DMS53 treated with DMSO at 0.1 percent for 48 hours (cell line): Measurements from ENCODE around the gene CCDC34.

Experiments
- DNase-seq: peaks from one replicate; lab custom pipeline; 2025; ENCODE audit not compliant: unreplicated experiment; lab: John Stamatoyannopoulos, UW

CCDC34 gene, protein sequence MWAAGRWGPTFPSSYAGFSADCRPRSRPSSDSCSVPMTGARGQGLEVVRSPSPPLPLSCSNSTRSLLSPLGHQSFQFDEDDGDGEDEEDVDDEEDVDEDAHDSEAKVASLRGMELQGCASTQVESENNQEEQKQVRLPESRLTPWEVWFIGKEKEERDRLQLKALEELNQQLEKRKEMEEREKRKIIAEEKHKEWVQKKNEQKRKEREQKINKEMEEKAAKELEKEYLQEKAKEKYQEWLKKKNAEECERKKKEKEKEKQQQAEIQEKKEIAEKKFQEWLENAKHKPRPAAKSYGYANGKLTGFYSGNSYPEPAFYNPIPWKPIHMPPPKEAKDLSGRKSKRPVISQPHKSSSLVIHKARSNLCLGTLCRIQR

DNA sequence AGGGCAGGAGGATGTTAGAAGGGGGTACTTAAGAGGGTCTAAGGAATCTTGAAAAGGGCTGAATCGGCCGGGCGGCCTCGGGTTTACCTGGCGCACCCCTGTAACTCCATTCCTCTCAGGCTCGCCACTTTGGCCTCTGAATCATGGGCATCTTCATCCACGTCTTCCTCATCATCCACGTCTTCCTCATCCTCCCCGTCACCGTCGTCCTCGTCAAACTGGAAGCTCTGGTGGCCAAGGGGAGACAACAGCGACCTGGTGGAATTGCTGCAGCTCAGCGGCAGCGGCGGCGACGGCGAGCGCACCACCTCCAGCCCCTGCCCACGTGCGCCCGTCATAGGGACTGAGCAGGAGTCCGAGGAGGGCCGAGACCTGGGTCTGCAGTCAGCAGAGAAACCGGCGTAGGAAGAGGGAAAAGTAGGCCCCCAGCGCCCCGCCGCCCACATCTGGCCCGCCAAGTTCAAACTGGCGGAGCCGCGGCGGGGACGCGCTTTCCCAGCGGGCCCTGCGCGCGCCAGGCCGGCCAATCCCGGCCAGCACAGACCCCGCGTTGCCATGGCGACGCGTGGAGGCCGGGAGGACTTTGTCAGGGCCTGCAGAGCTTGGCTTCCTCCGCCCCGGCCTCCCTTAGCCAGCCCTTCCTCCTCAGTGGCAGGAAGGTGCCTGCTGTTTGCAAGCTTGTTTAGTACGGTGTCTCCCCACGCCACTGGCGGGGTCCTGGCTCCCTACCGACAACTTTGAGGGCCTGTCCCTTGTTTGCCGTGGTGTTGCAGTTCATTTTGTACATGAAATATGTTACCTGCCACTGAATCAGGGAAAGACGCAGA, at the start of gene CCDC34:
Gene CCDC34, minus strand, starts transcription at position 467 of the 827 bp plus-strand sequence. Its CDS starts 21 bp downstream, at position 446.
- peak; percentile 87 for DNase-seq

DNA sequence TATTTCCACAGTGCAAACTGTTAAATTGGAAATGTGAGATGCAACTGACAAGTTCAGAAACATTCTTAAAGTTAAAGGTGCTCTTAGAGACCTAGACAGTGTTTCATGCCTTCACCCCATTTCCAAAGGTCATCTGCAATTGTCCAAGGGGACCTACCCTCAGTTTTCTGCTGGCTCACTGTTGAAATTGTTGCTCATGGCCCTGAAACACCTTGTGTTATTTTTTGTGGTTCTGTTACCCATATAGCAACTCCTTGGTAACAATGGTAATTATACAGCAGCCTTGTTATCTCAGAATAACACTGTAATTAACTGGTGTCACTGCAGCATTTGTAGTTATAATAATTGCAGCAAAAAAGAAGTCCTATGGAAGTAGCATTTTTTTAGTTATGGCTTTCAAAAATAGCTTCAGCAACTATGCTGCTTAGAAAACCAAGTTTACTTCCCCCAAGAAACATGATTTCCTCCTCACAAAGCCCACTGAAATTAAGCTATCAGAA, 49.2 kb upstream of the CCDC34 start:
- no peak for DNase-seq

DNA sequence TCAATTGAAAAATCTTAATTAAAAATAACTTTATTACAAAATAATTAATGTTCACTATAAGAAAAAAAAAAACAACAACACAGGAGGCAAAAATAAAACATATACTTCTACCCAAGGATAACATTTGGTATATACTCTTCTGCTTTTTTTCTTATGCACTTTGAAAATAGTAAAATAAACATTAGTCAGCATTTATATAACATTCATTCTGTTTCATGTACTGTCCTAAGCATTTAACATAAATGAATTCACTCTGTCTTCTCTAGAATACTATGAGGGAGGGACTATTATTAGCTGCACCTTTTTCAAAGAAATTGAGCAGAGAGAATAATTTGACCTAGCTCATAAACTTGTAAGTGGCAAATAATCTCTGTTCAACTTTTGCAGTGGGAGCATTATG, 48.3 kb upstream of the CCDC34 start:
- DNase-seq: no peak

DNA sequence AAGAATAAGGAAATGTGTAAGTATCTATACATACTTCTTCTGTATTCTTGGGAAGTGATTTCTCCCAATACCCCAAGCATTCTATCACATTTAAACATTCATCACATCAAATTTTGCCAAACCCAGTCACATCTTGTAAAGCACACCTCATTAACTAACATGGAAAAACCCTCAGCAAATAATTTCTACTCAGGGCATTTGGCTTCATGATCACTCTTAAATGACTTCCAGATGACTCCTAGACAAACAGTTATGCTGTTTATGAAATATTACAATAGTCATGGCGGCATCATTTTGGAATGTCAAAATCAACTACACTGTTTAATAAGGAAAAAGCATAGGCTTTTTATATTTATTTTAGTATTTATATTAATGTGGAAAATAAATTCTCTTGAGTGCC, 47.3 kb upstream of the CCDC34 start:
- DNase-seq: no peak

DNA sequence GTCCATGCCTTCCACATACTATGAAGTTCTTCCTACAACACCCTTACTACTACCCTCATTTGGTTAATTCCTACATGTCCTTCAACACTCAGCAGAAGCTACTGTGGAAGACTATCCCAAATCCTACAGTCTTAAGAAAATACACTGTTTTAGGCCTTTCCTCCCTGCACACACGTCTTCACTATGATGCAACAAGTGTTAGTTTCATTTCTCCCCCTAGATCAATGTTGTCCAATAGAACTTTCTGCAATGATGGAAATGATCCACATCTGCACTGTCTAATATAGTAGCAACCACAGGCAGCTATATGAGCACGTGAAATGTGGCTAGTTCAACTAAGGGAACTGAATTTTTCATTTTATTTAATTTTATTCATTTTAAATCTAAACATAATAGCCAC, 46.7 kb upstream of the CCDC34 start:
- DNase-seq: no peak

DNA sequence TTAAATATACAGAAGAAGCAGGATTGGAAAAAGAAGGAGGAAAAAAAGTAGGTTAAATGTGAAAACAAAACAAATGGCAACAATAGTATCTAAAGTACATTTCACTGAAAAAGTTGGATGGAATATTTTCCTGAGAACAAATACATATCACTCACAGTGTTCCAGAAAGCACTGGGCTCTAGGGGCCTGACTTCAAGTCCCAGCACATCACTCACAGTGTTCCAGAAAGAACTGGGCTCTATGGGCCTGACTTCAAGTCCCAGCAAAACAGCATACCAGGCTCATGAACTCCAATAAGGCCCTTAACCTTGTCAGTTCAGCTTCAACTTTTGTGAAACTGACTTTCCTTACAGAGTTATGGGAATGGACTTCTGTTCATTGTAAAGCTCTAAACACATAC, 46.0 kb upstream of the CCDC34 start:
- no peak for DNase-seq

DNA sequence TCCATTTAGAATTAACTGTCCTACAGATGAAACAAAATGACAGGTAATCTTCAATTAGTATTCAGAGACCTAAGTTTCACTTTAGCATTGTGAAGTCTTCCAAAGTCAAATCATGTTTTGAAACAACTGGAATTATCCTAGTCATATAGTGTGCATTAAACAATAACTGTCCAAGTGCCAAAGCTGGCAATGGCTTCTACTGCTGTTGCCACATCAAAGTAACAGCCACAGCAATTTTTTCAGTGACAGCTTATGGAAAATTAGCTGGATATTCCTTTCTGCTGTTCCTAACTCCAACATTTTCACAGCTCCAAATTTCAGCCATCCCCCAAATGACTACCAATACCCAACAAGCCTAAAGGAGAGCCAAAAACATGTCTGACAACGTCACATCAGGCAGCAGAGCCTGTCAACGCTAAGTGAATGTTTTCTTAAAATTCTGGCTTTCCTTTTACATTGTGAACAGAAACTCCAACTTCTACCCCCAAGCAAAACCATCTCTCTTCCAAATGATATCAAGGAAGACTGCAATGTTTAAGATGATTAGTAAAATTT, 45.3 kb upstream of the CCDC34 start:
- DNase-seq: no peak

DNA sequence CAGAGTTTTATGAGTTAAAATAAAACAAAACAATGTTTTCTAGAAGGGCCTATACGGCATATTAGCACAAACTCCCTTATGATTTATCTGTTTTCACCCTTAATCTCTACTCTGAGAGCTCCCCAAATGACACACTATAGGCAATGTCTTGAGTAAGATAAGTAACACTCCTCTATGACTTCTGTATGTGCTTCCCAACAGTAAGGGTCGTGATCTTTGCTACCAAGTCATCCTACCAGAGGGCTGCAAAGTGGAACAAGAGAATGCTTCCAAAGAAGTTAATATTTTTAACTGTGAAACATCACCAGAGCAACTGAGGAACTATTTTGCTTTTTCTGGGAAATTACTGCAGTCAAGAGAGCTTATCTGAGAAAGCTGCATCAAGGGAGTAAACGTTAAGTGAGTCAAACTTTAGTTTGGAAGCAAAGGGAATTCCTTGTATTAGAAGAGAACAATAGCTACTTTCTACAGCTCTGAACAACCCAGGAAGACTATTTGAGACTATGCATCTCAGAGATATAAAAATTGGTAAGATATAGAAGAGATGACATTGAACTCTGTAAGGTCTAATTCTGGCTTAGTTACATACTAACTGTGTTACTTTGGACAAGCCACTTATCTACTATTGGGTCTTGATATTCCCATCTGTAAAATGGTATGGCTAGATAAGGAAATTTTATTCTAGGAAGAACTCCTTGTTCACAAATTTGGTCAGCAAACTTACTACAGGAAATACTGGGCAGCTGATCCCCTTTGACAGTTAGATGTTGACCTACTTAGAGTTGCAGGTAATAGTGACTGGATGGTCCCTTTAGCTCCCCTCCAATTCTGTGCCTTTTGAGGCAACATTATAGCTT, 43.7 kb upstream of the CCDC34 start:
- no peak for DNase-seq

DNA sequence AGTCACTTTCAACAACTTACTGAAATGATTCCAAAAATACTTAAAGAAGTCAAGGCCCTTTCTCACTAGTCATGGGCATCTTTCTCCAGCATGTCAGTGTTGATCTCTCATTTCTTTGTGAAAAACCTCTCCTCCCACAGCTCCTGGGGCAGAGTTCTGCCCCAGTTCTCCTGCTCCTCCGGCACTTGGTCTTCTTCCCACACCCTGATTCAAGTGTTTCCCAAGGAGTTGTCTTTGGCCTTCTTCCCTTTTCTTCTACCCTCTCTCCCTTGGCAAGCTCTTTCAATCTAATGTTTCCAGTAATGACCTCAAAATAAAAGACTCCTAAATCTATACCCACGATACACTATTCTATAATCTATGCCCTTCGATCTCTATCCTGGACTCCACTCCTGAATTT, 42.1 kb upstream of the CCDC34 start:
- no peak for DNase-seq

DNA sequence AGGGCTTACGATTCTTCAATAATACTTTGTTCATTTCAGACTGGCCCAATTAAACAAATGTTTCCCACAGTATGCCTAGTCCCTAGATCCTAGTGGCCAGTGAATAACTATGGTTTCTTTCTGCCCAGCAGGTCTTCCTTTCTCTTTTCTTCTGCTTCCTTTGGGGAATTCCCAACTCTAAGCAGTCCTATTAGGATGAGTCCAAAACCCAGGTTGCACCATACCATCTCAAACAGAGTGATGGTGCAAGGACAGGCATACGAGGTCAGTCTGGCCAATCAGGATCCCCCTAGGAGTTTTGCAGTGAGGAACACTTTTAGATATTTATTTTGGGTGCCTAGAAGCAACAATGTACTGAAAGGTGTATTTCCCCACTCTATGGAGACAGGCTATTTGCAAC, 41.4 kb upstream of the CCDC34 start:
- no peak for DNase-seq

DNA sequence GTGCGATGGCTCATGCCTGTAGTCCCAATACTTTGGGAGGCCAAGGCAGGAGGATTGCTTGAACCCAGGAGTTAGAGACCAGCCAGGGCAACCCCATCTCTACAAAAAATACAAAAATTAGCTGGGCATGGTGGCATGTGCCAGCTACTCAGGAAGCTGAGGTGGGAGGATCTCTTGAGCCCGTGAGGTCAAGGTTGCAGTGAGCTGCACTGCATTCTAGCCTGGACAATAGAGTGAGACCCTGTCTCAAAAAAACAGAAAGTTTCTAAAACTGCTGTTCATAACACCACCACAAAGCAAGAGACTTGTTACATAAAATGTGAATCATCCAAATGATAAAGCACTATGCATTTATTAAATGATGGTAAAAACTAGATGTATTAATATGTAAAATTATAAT, 40.2 kb upstream of the CCDC34 start:
- no peak for DNase-seq

DNA sequence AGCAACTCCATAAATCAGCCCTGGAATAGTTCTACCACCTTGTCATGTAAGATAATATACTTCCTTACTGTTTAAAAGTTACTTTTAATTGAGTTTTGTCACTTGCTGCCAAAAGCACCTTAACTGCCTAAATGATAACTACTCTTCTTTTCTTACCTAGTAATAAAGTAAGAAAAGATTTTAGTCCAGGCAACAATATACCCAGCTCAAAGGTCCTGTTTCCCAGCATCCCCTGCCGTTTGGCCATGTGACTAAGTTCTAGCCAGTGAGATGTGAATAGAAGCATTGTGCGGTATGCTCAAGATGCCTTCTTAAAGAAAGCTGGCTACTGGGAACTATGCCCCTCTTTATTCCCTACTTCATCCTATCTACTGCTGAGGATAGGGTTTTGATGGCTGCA, 39.4 kb upstream of the CCDC34 start:
- no peak for DNase-seq

DNA sequence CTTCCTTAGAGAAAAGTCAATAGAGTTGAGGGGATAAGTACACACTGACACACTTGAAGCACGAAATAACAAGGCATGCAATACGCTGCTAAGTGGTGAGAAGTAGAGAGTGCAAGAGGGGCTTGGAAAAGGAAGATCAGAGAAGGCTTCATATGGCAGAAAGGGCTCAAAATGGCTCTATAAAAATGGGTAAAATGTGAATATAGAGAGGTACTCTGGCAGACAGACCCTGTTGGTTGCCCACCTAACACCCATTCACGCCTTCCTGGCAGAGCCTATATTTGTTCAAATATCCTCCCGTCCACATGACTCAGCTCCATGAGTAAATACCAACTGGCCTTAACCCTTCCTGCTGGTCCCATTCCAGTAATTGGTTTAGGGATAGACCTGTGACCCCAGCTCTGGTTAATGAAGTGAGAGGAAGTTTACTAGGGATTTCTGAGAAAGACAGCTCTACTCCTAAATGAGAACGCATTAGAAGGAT, 38.9 kb upstream of the CCDC34 start:
- DNase-seq: peak; percentile 84

DNA sequence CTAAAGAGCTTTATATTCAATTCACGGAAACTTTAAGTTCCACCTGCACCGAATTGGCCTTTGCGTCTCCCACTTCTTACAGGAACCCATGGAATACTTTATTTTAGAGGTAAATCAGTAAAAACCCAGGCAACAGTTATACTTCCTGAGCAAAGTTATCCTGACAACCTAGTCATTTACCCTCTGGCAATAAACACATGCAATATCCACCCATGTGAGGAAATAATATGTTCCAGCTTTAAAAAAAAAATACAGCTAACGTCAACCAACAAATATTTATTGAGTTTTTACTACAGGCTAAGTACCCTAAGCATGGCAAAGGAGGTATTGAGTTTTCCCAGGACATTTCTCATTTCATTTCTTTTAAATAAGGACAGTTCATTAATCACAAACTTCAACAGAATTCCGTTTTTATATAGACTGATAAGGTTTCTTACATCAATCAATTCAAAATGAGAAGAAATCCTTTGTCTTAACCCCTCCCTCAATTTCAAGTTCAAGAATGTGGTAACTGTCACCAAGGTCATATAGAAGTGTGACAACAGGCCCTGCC, 38.3 kb upstream of the CCDC34 start:
- no peak for DNase-seq

DNA sequence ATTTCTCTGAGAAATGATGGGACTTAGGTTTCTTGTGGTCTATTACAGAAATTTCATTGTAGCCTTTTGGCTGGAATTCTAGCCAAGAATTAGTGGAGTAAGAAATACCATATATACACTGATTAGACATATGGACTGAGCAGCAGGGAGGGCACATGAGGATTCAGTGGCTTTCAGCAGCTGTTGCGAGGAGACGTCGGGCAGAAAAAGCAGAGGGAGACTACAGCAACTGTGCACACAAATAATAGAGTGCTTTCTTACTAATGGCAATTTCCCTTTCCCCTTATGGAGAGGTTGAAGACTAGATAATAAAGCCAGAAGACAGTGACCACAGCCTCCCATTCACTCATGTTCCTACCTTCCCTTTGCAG, 35.4 kb upstream of the CCDC34 start:
- no peak for DNase-seq

DNA sequence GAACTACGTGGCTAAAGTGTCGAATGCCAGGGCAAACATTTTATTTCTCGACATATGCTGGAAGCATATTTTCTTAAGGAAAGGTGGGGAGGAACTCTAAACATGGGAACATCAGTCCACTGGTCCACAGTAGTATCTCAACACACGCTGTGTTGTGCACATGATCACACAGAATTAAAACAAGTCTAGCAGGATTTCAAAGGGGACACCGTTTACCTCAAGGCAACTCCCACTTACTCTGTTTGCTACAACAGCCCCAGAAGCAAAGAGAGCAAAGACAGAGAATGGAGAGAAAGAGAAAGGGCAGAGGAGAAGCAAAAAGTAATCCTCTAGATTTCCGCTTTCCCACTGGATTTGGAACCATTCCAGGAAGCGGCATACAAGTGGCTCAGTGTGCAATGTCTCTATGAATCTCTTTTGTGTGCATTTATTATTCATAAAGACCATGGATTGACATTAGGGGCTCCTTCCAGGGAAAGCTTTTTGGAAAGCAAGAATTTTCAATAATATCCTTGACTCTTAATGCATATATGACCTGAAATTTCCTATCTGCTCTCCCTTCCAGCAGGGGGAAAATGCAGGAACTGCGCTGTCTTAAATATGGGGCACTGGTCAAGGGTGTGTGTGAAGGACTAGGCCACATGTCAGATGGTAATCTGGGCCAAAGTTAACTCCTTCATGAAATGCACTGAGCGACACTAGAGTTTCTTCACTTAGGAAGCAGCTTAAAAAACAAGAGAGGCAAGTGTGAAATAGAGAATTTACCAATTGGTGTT, 34.8 kb upstream of the CCDC34 start:
- DNase-seq: peak; percentile 16

DNA sequence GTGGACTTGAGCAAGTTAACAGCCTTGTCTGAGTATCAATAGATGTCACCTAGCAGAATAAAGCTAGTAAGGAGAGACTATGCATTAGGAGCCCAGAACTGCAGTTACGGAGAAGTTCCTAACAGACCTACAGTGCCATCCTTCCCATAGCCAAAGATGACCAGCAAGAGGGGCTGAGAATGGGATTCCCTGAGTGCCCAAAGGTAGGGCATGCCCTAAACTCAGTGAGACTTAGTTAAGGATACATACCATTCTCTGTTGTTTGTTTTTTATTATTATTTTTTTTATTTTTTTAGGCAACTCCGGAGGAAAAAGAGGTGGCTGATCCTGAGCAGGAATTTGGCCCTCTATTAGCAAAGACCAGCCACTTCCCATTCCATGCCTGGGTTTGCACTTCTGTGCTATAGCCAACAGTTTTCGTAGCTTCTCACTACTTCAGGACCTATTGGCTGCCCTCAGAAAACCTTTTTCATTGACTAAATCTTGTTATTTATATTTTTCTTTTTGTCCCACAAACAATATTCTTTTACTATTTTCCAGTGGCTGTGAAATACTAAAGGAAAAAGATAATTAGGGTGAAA, 33.3 kb upstream of the CCDC34 start:
- peak; percentile 47 for DNase-seq

DNA sequence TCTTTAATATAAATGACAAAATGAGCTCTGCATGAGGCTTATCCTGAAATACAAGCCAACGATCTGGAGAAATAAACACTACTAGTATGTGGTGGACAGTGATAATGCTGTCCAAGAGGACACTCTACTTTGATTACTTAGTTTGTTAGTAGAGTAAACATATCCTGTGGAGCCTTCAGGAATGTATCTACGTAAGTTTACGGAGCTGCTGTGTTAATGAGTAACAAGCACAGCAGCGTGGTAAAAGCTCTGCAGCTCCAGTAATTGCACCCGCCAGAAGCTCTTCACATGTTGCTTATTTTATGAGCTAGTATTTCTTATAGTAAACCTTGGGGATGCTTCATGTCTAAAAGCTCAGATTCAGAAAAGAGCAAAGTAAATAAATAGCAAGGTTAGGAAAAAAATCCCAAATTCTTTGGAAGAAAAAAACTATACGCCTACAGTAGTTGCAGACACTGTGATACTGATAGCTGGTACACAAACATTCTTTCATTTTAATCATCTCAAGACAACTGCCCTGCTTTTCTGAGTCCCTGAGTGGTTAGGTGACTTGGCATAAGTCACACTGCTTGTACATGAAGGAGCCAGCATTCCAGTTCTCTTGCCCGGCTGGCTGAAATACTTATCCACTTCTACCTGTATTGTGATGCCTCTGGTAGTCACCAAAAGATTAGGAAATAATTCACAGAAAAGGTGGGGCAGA, 32.7 kb upstream of the CCDC34 start:
- peak; percentile 89 for DNase-seq

DNA sequence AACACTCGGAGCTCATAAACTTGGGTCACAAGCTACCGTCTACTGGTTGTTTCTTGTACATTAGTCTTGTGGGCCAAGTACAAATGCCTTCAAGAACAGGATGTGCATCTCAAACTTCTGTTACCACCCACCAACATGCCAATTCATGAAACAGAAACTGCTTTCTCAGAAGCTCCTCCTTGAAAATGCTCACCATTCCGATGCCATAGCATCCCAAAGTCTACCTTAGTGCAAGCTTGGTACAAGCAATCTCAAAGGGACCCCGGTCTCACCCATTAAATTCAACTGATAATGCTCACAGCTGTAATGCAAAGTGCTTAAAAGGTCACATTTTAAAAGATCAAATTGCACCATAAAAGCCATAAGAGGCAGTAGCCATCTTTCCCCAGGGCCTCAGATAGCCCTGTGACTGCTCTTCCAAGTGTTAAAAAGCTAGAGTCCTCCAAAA, 31.8 kb upstream of the CCDC34 start:
- no peak for DNase-seq
